CD4-positive, alpha-beta T cell treated with Interferon gamma for 1 hour (primary cell): ENCODE results near the gene PRKCE.

Source experiments
- DNase-seq: peaks from one replicate; pipeline ENCODE4 v3.0.0-alpha.2; 2020

PRKCE gene

GRCh38 chr2:45919160-45919650 is 267.7 kb downstream of the PRKCE start:
- no peak for DNase-seq

DNA sequence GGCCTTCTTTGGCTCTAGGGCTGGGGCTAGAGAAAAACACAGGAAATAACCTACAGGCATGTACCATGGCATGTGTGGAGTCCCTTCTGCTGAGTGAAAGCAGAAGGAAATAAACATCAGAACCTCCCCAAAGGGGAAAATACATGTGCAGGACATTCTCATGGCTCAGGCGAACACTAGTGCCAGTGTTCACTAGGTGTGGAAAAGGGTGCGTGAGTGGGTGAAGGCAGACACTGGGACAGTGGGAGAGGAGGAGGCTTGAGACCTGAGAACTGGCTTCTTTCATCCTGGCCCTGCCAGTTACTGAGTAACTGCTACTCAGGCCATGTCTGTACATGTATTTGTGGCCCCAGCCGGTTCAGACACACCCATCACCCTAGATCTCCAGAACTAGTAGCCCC is 268.2 kb downstream of the PRKCE start:
- DNase-seq = peak; percentile 2

DNA sequence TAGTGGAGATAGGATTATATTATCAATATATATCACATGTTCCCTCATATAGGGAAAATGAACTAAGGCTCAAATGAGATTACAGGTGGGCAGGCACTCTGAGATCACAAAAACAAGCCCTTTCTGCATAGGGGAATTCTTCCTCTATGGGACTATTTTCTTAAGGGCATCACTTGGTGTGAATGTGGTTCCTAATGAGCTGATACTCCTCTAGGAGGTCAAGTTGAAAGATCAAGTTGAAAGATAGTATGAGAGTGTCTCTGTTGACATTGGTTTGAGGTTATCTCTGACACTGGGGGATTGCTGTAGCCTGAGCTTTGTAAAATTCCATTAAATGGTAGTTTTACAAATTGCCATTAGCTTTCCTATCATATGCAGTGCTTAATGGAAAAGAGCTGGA is 270.4 kb downstream of the PRKCE start:
- DNase-seq = no peak

- DNase-seq = no peak
Observed at GRCh38 chr2:45922577-45922988, 271.1 kb downstream of the PRKCE start.

- no peak for DNase-seq
Observed at GRCh38 chr2:45923701-45924100, 272.2 kb downstream of the PRKCE start.

DNA sequence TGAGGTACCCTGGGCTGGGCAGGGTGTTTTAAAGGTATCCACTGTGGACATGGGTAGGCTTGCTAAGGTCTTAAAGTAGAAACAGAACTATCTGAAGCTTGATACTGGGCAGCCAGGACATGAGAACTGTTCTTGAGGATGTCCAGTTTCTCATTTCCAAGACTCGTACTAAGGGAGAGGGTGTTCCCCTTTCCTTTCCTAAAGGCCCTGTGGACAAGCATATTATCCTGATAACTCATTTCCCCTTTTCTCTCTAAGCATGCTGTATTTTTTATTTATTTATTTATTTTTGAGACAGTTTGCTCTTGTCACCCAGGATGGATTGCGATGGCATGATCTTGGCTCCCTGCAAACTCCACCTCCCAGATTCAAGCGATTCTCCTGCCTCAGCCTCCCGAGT is 273.6 kb downstream of the PRKCE start:
- DNase-seq = no peak

DNA sequence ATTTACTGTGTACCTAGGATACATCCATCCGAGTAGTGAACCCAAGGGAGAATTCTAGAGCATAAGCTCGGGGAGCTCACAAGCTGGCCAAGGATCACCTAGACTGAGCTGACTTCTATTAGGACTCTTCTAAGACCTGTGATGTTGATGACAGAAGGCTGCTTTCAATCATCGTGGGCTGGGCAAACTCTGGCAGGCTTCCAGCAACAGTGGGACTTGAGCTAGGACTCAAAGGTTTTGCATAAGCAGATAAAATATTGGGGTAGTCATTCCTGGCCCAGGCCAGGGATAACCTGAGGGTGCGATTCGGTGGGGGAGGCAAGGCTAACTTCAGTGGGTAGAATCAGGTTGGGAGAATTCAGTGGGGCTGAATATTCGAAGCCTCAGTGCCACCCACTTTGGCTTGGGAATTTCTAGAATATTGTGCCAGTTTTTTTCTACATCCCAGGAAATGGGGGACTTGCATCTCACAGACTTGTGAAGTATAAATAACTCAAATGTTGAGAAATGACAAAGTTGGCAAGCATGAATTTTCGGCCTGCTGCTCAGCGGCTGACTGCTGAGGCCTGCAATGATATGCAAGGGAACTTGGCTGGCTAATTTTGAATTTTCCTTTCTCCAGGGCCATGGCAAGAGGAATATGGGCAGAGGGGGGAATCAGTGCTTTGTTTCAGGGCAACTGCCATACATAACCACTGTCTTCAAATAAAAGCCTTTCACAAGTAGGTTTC is 274.3 kb downstream of the PRKCE start:
- no peak for DNase-seq

DNA sequence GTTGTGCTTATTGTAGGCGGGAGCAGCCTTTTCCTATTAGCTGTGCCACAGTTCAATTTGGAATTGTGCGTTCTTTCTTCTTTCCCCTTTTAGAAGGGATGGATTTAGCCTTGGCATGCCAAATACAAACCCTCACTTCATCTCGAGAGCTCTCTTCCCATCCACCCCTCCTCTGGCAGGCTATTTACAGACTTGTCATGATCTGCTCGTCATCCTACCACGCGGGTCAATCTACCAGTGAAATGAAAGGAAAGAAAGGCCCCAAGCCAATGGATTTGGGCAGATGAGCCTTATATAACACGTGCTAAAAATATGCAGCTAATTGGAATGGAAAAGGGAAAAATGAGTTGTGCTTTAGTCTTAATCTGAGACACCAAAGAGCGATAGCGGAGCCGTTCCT is 277.5 kb downstream of the PRKCE start:
- DNase-seq = no peak

- DNase-seq = peak; percentile 38
Observed at GRCh38 chr2:45929674-45930395, 278.4 kb downstream of the PRKCE start.

DNA sequence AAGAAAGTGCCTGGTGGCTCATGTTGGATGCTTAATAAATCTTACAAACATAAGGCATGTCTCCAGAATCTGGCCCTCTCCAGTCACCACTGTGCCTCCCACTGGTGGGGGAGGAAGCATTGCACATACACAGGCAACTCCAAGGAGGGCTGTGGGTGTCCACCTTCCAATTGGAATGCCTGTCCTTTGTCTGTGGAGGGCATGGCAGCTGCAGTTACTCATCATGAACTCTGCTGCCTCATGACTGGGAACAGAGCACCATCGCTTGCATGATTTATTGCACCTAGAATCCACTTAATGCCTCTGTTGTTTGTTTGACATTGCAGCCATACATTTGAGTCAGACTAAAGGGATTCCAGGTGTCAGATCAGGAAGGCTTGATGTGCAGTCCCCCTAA is 278.9 kb downstream of the PRKCE start:
- DNase-seq = no peak

DNA sequence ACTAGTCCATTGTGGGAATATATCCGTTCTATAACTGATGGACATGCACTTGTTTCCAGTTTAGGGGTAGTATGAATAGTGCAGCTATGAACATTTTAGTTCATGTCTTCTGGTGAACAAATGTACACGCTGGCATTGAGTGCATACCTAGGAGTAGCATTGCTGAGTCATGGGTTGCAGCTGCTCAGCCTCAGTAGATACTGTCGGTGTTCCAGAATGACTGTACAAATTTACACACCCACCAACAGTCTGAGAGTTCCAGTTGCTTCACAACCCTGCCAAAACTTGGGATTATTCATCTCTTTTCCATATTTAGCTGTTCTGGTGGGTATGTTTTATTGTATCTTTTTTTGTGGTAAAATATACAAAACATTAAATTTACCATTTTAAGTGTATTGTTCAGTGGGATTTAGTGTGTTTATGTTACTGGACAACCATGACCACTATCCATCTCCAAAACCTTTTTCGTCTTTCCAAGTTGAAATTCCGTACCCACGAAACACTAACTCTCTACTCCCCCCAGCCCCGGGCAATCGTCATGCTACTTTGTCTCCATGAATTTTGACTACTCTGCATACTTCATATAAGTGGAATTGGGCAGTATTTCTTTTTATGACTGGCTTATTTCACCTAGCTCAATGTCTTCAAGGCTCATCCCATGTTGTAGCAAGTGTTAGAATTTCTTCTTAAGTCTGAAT is 281.0 kb downstream of the PRKCE start:
- no peak for DNase-seq

DNA sequence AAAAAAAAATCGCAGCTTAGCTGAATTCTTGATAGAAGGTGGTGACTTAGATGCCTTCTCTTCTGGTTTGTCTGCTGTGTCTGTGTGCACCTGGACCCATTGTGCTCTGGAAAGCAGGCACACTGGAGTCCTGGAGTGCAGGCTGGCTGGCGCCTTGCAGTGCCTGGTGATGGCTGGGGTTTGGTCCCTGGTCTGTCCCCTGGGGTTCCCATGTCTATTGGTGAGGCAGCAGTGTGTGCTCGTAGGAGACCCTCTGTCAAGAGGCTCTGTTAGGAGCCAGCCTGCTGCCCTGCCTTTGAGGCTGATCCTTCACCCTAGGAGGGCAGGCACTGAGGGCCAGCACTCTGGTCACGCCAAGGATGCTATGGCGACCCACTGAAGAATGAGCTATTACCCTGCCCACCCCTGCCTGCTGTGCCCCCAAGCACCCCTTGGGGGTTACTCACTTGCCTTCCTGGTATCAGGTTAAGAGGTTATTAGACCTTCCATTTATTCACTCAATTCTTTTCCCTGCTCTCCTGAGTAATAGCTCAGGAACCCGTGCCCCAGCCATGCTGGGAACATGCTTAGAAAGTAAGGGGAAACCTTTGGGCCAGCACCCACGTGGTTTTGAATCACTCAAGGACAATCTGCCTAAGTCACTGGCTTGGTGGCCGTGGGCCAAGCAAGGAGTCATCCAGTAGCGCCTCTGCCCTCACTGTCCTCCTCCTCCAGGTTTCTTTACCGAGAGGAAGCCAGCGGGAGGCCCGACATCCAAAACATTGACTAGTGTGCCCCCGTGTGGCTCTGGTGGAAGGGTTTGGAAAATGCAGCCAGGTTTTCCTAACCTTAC is 284.5 kb downstream of the PRKCE start:
- DNase-seq = peak; percentile 78

GRCh38 chr2:45936623-45936979 is 285.1 kb downstream of the PRKCE start:
- DNase-seq = no peak

DNA sequence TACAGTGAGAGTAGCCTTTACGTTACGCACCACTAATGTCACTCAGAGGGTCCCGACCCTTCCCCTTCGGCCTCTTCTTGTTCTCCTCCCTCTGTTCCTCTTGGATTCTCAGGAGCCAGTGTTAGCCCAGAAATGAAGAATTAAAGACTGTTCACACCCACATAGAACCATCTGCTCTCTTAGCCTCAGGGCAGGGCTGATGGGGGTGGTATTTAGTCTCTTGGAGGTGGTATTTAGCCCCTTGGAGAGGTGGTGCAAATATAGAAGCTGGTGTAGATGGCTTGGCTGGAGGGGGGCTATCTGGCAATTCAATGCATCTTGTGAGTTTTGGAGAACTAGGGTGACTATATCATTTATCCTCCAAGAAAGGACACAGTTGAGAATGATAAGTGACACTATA is 286.5 kb downstream of the PRKCE start:
- no peak for DNase-seq

- no peak for DNase-seq
Observed at GRCh38 chr2:45938649-45939511, 287.4 kb downstream of the PRKCE start.

GRCh38 chr2:45941531-45942236 is 290.2 kb downstream of the PRKCE start:
- no peak for DNase-seq

- DNase-seq = no peak
Observed at GRCh38 chr2:45942237-45942738, 290.8 kb downstream of the PRKCE start.

DNA sequence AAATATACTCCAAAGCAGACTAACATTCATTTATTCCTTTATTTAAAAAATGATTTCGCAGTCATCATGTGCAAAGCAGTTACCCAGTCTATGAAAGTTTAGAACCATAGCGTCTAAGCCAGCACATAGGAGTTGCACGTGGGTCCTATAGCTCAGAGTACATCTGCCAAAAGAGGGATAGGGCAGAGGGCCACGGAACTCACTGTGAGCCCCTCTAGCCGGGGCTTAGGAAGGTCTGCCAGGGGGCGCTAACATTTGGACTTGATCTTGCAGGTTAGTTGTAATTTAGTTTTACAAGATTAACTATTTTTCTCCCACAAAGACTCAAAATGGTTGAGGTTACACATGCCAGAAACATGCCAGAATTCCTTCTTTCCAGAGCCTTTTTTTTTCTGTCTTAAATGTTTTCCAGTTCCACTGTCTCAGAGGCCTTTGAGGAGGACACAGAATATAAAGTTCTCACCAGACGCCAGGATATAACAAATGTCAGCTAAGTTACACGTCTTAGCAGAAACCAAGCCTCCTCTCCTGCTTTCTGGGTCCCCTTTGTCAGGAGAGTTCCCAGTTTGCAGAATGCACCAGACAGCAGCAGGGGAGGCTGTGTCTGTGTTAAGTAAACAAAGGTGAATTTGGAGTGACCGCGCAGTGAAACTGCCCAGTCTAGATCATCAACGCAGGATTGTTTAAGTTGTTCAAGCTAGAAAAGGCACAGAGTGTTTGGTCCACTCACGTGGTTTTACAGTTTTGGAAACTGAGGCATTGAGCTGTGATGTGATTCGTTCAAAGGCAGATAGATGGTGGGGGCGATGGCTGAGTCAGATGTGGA is 292.0 kb downstream of the PRKCE start:
- DNase-seq = no peak

GRCh38 chr2:45944074-45944473 is 292.6 kb downstream of the PRKCE start:
- no peak for DNase-seq

- no peak for DNase-seq
Observed at GRCh38 chr2:45945302-45945717, 293.8 kb downstream of the PRKCE start.
